ENCODE data around the gene POGK.
"Not testable (repeated sequence)": the region's sequence is repeated elsewhere in the genome, so short reads cannot be mapped to it uniquely, and the experiment has no call there.

The POGK gene

DNA sequence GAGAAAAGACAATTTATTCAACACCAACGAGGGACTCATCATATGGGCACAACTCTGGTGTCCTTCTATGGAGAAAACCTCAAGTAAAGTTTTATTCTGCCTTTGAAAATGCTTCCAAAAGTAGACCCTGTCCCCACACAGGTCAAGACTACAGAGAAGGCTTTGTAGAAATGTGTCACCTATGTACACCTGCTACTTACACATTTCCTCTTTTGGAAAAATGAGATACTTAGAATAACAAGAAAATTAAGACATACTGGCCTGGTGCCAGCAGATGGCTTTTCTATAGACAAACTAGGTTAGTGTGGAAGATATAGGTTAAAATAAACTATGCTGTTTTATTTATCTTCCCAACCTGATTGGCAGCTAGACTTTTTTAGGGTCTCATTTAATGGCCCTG lies 13.6 kb downstream of the POGK start:
- in situ Hi-C loops (cut with HindIII; ENCODE audit: low sequenced_read_pairs), result no loop called here

GRCh38 chr1:166855558-166855957 lies 16.3 kb downstream of the POGK start:
- in situ Hi-C loops (cut with HindIII; ENCODE audit: low sequenced_read_pairs), result no loop called here

GRCh38 chr1:166857995-166858394 lies 18.7 kb downstream of the POGK start:
- in situ Hi-C loops (cut with HindIII; ENCODE audit: low sequenced_read_pairs), result no loop called here

GRCh38 chr1:166858726-166859419 lies 19.6 kb downstream of the POGK start:
- in situ Hi-C loops (cut with HindIII; ENCODE audit: low sequenced_read_pairs), result no loop called here

- in situ Hi-C loops (cut with HindIII; ENCODE audit: low sequenced_read_pairs), result no loop called here
Observed at GRCh38 chr1:166859597-166859996, 20.3 kb downstream of the POGK start.

- in situ Hi-C loops (cut with HindIII; ENCODE audit: low sequenced_read_pairs), result no loop called here
Observed at GRCh38 chr1:166865926-166866325, 26.7 kb downstream of the POGK start.

DNA sequence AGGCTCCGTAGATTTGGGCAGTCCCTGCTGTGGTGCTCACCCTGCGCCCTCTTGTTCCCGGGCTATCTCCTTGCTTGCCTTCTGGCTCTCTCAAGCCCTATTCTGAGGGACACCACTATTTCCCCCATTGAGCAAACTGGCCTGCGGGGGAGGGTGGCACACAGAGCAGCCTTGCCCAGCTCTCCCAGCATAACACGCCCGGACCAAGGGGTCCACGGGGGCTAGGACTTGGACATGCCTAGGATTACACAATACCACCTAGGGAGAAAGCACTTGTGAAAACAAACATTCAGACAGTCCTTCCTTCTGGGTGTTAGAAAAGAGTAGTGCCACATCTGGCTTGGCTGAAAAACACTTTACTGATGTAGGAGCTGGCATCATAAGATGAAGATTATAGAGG lies 29.4 kb downstream of the POGK start:
- in situ Hi-C loops (cut with HindIII; ENCODE audit: low sequenced_read_pairs), result no loop called here

- in situ Hi-C loops (cut with HindIII; ENCODE audit: low sequenced_read_pairs), result no loop called here
Observed at GRCh38 chr1:166869318-166870099, 30.2 kb downstream of the POGK start.

DNA sequence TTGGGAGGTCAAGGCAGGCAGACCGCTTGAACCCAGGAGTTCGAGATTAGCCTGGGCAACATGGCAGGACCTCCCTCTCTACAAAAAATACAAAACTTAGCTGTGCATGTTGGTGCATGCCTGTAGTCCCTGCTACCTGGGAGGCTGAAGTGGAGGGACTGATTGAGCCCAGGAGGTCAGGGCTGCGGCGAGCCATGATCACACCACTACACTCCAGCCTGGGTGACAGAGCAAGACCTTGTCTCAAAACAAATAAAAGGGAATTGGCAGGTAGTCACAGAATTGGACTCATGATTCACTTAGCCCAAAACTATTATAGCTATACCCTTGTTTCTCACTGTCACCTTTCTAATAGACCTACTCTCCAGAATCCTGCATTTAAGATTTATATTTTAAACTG lies 31.3 kb downstream of the POGK start:
- in situ Hi-C loops (cut with HindIII; ENCODE audit: low sequenced_read_pairs), result no loop called here

DNA sequence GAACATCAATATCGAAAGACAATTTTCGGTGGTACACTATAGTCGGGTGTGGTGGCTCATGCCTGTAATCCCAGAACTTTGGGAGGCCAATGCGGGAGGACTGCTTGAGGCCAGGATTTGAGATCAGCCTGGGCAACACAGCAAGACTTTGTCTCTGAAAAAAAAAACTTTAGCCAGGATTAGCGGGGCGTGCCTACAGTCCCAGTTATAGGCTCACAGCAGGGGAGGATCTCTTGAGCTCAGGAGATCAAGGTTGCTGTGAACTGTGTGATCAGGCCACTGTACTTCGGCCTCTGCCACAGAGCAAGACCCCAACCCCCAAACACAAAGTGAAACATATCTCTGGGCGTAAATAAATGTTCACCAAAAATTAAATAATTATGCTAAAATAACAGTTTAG lies 35.2 kb downstream of the POGK start:
- in situ Hi-C loops (cut with HindIII; ENCODE audit: low sequenced_read_pairs), result no loop called here

- in situ Hi-C loops (cut with HindIII; ENCODE audit: low sequenced_read_pairs), result no loop called here
Observed at GRCh38 chr1:166875302-166875733, 36.0 kb downstream of the POGK start.

DNA sequence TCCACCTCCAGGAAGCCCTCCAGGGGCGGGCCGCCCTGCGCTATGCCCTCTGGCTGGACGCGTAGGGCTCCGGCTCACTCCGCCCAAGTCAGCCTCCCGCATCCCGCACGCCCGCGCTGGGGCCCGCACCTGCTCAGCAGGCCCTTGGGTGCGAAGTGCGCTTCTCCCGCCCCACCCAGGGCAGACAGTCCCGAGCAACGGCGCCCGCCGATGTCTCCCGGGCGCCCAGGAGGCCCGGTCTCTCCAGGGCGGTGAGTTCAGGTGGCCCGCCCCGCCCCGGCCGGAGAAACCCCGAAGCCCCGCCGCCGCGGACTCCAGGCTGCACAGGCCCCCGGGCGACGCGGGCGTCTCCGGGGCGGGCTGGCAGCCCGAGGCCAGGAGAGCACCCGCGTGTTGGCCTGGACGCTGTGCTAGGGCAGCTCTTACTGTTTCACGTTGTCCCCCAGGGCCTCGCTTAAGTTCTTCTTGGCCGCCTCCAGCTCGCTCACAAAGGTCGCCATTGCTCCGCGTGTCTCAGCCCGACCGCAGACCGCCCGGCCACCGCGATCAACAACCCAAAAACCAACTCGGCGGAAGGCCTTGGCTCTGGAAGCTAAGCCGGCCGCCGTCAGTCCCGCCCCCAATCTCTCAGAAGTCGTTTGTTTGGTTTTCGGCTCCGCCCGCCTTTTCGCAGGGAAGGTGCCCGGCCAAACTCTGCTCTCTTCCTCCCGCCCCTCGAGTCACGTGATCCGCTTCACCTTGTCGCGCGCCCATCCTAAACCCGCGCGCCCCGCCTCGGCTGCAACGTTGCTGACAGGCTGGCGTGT lies 36.7 kb downstream of the POGK start, which contains the start of gene TADA1:
TSS of gene TADA1 (minus strand) at position 531 of the 806 bp plus-strand sequence. CDS start at position 500, 31 bp downstream.
- in situ Hi-C loops (cut with HindIII; ENCODE audit: low sequenced_read_pairs), result no loop called here

- in situ Hi-C loops (cut with HindIII; ENCODE audit: low sequenced_read_pairs), result no loop called here
Observed at GRCh38 chr1:166876540-166876838, 37.2 kb downstream of the POGK start.

GRCh38 chr1:166878173-166878917 lies 39.1 kb downstream of the POGK start:
- in situ Hi-C loops (cut with HindIII; ENCODE audit: low sequenced_read_pairs), result not testable (repeated sequence)

GRCh38 chr1:166882893-166883292 lies 43.6 kb downstream of the POGK start:
- in situ Hi-C loops (cut with HindIII; ENCODE audit: low sequenced_read_pairs), result no loop called here

DNA sequence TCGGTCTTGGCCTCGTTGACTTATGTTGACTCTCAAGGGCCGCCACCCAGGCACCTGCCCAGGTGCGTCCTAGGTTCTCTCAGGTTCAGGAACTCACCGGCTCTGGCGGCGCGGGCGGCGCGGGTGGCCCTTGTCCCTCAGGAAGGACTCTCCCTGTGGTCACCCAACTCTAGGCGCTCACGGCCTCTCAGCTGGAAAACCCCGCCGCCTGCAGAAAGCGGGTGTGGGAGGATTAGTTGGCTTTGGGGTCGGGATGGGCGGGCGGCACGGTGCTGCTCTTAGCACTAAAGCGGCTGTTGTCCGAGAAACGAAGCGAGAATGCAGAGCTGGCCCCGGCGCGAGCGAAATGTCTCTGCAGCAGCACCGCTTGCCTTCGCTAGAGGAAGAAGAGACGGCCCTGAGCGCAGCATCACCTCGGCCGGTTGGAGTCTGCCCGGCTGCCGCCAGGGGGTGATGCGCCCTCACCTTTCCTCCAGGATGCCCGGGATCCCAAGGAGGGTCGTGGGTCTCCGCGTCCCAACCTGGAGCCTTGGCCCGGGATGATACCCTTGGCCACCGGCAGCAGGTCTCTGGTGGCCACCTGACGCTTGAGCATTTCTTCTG lies 44.9 kb downstream of the POGK start:
- in situ Hi-C loops (cut with HindIII; ENCODE audit: low sequenced_read_pairs), result no loop called here

DNA sequence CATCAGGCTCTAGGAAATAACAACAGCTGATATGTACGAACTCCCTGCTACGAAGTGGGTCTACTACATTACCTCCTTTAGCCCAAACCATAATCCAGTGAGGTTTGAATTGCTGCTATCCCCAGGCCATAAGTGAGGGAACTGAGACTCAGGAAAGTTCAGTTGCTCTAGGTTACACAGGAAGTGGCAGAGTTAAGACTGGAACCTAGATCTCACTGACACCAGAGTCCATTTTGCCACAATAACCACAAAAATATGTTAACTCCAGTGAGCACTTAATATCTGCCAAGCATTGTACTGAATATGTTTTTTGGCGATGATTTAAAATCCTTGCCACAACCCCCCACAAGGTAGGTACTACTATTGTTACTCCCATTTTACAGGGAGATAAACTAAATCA lies 45.7 kb downstream of the POGK start:
- in situ Hi-C loops (cut with HindIII; ENCODE audit: low sequenced_read_pairs), result no loop called here

- in situ Hi-C loops (cut with HindIII; ENCODE audit: low sequenced_read_pairs), result no loop called here
Observed at GRCh38 chr1:166888373-166889111, 49.3 kb downstream of the POGK start.

DNA sequence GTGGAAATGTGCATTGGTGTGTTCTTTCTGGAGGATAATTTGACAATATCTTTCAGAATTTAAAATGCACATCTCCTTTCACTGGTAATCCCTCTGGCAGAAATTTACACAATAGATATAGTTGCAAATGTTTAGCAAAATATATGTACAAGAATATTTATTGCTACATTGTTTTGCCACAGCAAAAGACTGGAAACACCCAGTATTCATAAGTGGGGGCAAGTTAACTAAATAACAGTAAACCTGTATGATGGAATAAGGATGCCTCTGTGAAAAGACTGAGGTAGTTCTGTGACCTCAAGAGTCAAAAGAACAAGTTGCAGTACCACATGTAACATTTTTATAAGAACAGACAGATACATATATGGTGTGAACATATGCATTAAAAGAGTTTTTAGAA lies 50.5 kb downstream of the POGK start:
- in situ Hi-C loops (cut with HindIII; ENCODE audit: low sequenced_read_pairs), result no loop called here

GRCh38 chr1:166895766-166896165 lies 56.5 kb downstream of the POGK start:
- in situ Hi-C loops (cut with HindIII; ENCODE audit: low sequenced_read_pairs), result no loop called here

All from endothelial cell of hepatic sinusoid (primary cell).